Measurements from ENCODE around the gene BTBD10. TPM values are rescaled to one million over a fixed set of nuclear protein-coding genes. Genes with fewer than 3 reads are reported as not detected.
A peak's percentile ranks its signal among the peaks of the same experiment; 100 is the strongest.

The BTBD10 gene
- total RNA-seq, 1 experiment from 2014 or later: 30.2 TPM

DNA sequence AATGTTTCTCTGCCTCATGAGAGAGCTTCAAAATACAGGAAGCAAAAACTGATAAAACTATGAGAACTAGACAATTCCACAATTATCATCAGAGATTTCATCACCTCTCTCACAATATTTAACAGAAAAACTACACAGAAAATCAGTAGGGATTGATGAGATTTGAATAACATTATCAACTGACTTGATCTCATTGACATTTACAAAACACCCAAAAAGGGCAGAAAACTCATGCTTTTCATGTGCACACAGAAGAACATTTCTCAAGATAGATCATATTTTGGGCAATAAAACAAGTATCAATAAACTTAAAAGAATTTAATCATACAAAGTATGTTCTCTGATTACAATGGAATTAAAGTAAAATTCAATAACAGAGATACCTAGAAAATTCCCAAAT is 35.6 kb downstream of the BTBD10 start:
- ChIA-PET CTCF (no interaction called here), POLR2A (ENCODE audit: unreplicated experiment) (no interaction called here)
- H3K27ac ChIP-seq (ENCODE audit: low read length): no peak overlapping the region
- H3F3A ChIP-seq (ENCODE audit: low read length, unreplicated experiment): peaks cover 4% of the 10 kb centered on the region
- no peaks in the 10 kb centered on the region for H3K27me3 ChIP-seq (ENCODE audit: low read length)
- peaks cover 3% of the 10 kb centered on the region; the same call in 1 of the 2 replicates for H3K36me3 ChIP-seq (ENCODE audit: low read depth, low read length)
- no TSS peak for BruUV-seq (replicated peaks)
- peaks cover 20% of the 10 kb centered on the region for H3K4me1 ChIP-seq (ENCODE audit: insufficient read depth, low read length)
- no peaks in the 10 kb centered on the region for H4K20me1 ChIP-seq (ENCODE audit: low read length)
- DNase-seq: no peak
- no peak for ATAC-seq
- no peaks in the 10 kb centered on the region for H3K9me3 ChIP-seq (ENCODE audit: low read length)
- no peak overlapping the region for H3K4me3 ChIP-seq (ENCODE audit: low read length)
- TF ChIP-seq EZH2 (IDR thresholded peaks at IDR 0.05; ENCODE audit: low read length, unreplicated experiment) (no peak), EZH2phosphoT487 (IDR thresholded peaks at IDR 0.05; ENCODE audit: borderline replicate concordance, low read length) (no peak)
- TF ChIP-seq, protein P1, sequence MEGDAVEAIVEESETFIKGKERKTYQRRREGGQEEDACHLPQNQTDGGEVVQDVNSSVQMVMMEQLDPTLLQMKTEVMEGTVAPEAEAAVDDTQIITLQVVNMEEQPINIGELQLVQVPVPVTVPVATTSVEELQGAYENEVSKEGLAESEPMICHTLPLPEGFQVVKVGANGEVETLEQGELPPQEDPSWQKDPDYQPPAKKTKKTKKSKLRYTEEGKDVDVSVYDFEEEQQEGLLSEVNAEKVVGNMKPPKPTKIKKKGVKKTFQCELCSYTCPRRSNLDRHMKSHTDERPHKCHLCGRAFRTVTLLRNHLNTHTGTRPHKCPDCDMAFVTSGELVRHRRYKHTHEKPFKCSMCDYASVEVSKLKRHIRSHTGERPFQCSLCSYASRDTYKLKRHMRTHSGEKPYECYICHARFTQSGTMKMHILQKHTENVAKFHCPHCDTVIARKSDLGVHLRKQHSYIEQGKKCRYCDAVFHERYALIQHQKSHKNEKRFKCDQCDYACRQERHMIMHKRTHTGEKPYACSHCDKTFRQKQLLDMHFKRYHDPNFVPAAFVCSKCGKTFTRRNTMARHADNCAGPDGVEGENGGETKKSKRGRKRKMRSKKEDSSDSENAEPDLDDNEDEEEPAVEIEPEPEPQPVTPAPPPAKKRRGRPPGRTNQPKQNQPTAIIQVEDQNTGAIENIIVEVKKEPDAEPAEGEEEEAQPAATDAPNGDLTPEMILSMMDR (conservative IDR thresholded peaks at IDR 0.05; ENCODE audit: low read depth, low read length): no peak
- H3K9me2 ChIP-seq (replicated peaks; ENCODE audit: low read length): no peaks in the 10 kb centered on the region
- intact Hi-C loops (cut with micrococcal nuclease): no loop called here
- H3K79me2 ChIP-seq (ENCODE audit: low read length): peaks cover 44% of the 10 kb centered on the region
- no peak overlapping the region for H3K9ac ChIP-seq (ENCODE audit: low read length)
- no peak overlapping the region for H3K4me2 ChIP-seq (ENCODE audit: low read length)
- no peak overlapping the region for H2AFZ ChIP-seq (ENCODE audit: low read length)

DNA sequence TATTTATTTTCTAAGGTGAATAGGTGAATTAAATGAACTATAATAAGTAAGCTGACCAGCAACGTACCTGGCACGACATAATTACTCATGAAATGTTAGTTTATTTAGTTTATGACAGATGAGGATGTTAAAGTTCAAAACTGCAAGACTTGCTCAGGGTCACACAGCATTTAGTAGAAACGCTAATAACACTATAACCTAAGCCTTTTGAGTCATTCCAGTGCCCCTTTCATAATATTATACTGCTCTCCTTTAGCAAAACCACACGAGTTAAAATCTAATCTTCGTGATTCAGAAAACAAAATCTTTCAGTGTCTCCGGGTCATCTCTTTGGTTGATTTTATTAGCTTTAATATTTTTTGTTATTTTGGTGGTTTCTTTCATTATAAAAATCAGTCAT is 39.6 kb downstream of the BTBD10 start:
- Histone ChIP-seq H2AFZ (ENCODE audit: low read length) (no peak overlapping the region), H3K4me3 (ENCODE audit: low read length) (peak overlapping the region; percentile 12; the same call in 1 of the 2 replicates), H3K9me2 (replicated peaks; ENCODE audit: low read length) (no peaks in the 10 kb centered on the region), H3K4me2 (ENCODE audit: low read length) (peak overlapping the region; percentile 63), H3K4me1 (ENCODE audit: insufficient read depth, low read length) (peaks cover 20% of the 10 kb centered on the region), H3K27me3 (ENCODE audit: low read length) (no peaks in the 10 kb centered on the region), H3K9me3 (ENCODE audit: low read length) (no peaks in the 10 kb centered on the region), H4K20me1 (ENCODE audit: low read length) (no peaks in the 10 kb centered on the region), H3K9ac (ENCODE audit: low read length) (no peak overlapping the region), H3K79me2 (ENCODE audit: low read length) (peaks cover 36% of the 10 kb centered on the region), H3K27ac (ENCODE audit: low read length) (peak overlapping the region; percentile 53), H3F3A (ENCODE audit: low read length, unreplicated experiment) (peaks cover 4% of the 10 kb centered on the region), H3K36me3 (ENCODE audit: low read depth, low read length) (peaks cover 3% of the 10 kb centered on the region)
- ChIA-PET POLR2A (ENCODE audit: unreplicated experiment) (no interaction called here), CTCF (interaction anchor here (0.6 kb wide), 1 partner anchor 105 kb away, joined by 3 read pairs; no protein-coding TSS in a partner anchor)
- DNase-seq (peak; percentile 62), ATAC-seq (peak; percentile 79)
- no peak for TF ChIP-seq EZH2 (IDR thresholded peaks at IDR 0.05; ENCODE audit: low read length, unreplicated experiment)
- TF ChIP-seq, protein P1 (conservative IDR thresholded peaks at IDR 0.05; ENCODE audit: low read depth, low read length): no peak
- TF ChIP-seq EZH2phosphoT487 (IDR thresholded peaks at IDR 0.05; ENCODE audit: borderline replicate concordance, low read length): no peak
- no TSS peak for BruUV-seq (replicated peaks)
- intact Hi-C loops (cut with micrococcal nuclease): no loop called here

DNA sequence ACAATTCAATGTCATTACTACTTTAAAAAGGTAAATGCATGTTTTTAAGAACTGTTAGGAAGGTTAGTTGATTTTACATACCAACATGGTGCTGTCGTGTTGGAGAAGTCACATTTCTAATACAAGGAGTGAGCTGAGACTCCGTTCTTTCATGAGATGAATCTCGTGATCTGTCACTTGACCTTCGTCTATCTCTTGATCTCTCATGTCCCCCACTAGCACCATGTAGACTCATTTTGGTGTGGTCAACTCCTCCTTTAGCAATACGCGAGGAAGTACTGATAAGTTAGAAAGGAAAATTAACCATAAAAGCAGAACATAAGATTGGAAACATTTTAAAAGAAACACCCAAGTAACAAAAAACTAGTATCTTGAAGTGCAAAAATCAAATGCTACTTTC is 41.5 kb downstream of the BTBD10 start:
- CTCF ChIA-PET: no interaction called here
- POLR2A ChIA-PET (ENCODE audit: unreplicated experiment): no interaction called here
- no peaks in the 10 kb centered on the region for H3K9me2 ChIP-seq (replicated peaks; ENCODE audit: low read length)

More for the DNA sequence above, 41.5 kb downstream of the BTBD10 start:
- Histone ChIP-seq H3K36me3 (ENCODE audit: low read depth, low read length) (peaks cover under 1% of the 10 kb centered on the region; the same call in 1 of the 2 replicates), H2AFZ (ENCODE audit: low read length) (no peak overlapping the region), H3K4me2 (ENCODE audit: low read length) (no peak overlapping the region), H3K27ac (ENCODE audit: low read length) (no peak overlapping the region), H3K9me3 (ENCODE audit: low read length) (no peaks in the 10 kb centered on the region), H3K27me3 (ENCODE audit: low read length) (no peaks in the 10 kb centered on the region), H3K9ac (ENCODE audit: low read length) (no peak overlapping the region), H3K79me2 (ENCODE audit: low read length) (peaks cover 26% of the 10 kb centered on the region; the same call in 1 of the 2 replicates), H3F3A (ENCODE audit: low read length, unreplicated experiment) (peaks cover 4% of the 10 kb centered on the region), H3K4me3 (ENCODE audit: low read length) (no peak overlapping the region), H4K20me1 (ENCODE audit: low read length) (no peaks in the 10 kb centered on the region), H3K4me1 (ENCODE audit: insufficient read depth, low read length) (peaks cover 20% of the 10 kb centered on the region)
- intact Hi-C loops (cut with micrococcal nuclease): no loop called here
- TF ChIP-seq EZH2phosphoT487 (IDR thresholded peaks at IDR 0.05; ENCODE audit: borderline replicate concordance, low read length): no peak
- no peak for TF ChIP-seq EZH2 (IDR thresholded peaks at IDR 0.05; ENCODE audit: low read length, unreplicated experiment)
- TF ChIP-seq, protein P1 (conservative IDR thresholded peaks at IDR 0.05; ENCODE audit: low read depth, low read length): no peak
- DNase-seq (no peak), ATAC-seq (no peak)
- no TSS peak for BruUV-seq (replicated peaks)

Data from PC-3 (cell line).